Motor neuron (in vitro differentiated cells): ENCODE data around the gene PLA2G2D. TPM values are rescaled to one million over a fixed set of nuclear protein-coding genes. Genes with fewer than 3 reads are reported as not detected.

Experiments
- ATAC-seq, 8 experiments: fragments of 200-7000 bp; cut with Tn5 transposase; replicated peaks in 6 of 8; 2 replicates each; pipeline ENCODE4 v1.8.0; 2021; ENCODE audit warnings: mild to moderate bottlenecking in 8 of 8, moderate library complexity in 8 of 8
- H3K27ac ChIP-seq, 2 donors: fragments of 250-450 bp; sonication (Bioruptor Pico); 2 replicates each; pipeline ENCODE4 v1.9.0; 2021; ENCODE audit warnings: antibody characterized with exemption in 2 of 2, mild to moderate bottlenecking in 2 of 2, moderate library complexity in 1 of 2
- H3K4me1 ChIP-seq, 2 donors: fragments of 250-450 bp; sonication (Bioruptor Pico); replicated peaks in 1 of 2; 2 replicates each; pipeline ENCODE4 v1.6.1; 2021; ENCODE audit warnings: antibody characterized with exemption in 2 of 2, mild to moderate bottlenecking in 2 of 2, moderate library complexity in 1 of 2
- H3K4me3 ChIP-seq, 5 donors: fragments of 250-450 bp; sonication (Bioruptor Pico); 2 replicates each; pipeline ENCODE4 v1.9.0; 2021; ENCODE audit warnings: antibody characterized with exemption in 5 of 5, mild to moderate bottlenecking in 5 of 5, moderate library complexity in 4 of 5
- WGBS, 10 experiments: fragments of 450-650 bp; shearing (Covaris generic); methylation state at CpG; one replicate each; pipeline ENCODE4 v1.0.0; 2022; 5-methylcytosine and 5-hydroxymethylcytosine counted together
- in situ Hi-C, 9 experiments: fragments of 400-800 bp; cut with MboI; loops; one replicate each; pipeline ENCODE4 v1.15.0; 2021; ENCODE audit warnings: low sequenced_read_pairs in 9 of 9, low pct_unique_long_range_greater_than_20kb in 2 of 9; ENCODE audit not compliant: unreplicated experiment in 9 of 9
- total RNA-seq, 8 experiments: library from RNA; unstranded; fragments of 300-600 nt; gene quantifications; 2 replicates each; pipeline versions ENCODE4 v1.2.3 to v1.2.4, GENCODE V29; 2022

PLA2G2D gene
- total RNA-seq, 8 experiments from 2014 or later: 0.09 to 1.0 (median 0.21) TPM; not detected in 3

DNA sequence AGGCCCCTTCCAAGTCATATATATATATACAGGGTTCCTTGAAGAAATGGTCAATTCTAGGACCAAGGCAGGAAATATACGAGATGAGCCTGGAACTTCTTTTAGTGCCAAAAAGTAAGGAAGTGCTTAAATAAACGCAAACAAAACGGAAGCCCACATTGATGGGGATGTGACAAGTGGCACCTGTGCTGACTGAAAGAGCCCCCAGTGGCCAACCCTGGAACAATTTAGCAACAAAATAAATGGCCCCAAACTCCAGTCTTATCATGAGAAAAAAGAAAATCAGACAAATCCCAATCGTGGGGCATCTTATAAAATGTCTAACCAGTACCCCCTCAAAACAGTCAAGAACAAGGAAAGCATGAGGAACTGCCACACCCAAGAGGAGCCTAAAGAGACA, 31.7 kb downstream of the PLA2G2D start:
- in situ Hi-C loops: no loop called here
- ATAC-seq: no peak
- no peak overlapping the region for H3K27ac ChIP-seq
- WGBS, 10 experiments: 20 to 100% (median 78%) methylated on average over 1 to 4 of the region's 4 CpGs; no CpG with 5 or more reads in 2 of the 10 experiments
- H3K4me3 ChIP-seq: no peak overlapping the region
- H3K4me1 ChIP-seq: no peaks in the 10 kb centered on the region

DNA sequence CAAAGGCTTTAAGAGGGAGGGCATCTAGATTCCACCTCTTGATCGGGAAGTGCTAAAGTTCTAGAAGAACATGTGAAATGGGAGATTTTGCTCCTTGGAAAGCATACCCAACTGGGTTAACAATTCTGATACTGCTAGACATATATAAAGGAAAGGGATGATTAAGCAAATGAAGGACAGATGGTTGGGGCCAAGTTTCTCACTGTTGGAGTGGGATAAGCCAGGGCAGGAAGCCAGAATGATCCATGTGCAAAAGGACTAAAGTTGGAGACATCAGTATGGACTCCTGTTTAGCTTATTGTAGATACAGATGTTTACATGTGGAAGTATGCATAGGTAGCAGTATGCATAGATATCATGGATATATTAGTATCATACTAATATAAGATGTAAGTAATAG, 32.5 kb downstream of the PLA2G2D start:
- no peaks in the 10 kb centered on the region for H3K4me1 ChIP-seq
- H3K27ac ChIP-seq: no peak overlapping the region
- ATAC-seq: no peak
- H3K4me3 ChIP-seq: no peak overlapping the region
- in situ Hi-C loops: no loop called here
- WGBS, 10 experiments: 60 to 100% (median 100%) methylated on average over 1 of the region's 1 CpG; no CpG with 5 or more reads in 5 of the 10 experiments

DNA sequence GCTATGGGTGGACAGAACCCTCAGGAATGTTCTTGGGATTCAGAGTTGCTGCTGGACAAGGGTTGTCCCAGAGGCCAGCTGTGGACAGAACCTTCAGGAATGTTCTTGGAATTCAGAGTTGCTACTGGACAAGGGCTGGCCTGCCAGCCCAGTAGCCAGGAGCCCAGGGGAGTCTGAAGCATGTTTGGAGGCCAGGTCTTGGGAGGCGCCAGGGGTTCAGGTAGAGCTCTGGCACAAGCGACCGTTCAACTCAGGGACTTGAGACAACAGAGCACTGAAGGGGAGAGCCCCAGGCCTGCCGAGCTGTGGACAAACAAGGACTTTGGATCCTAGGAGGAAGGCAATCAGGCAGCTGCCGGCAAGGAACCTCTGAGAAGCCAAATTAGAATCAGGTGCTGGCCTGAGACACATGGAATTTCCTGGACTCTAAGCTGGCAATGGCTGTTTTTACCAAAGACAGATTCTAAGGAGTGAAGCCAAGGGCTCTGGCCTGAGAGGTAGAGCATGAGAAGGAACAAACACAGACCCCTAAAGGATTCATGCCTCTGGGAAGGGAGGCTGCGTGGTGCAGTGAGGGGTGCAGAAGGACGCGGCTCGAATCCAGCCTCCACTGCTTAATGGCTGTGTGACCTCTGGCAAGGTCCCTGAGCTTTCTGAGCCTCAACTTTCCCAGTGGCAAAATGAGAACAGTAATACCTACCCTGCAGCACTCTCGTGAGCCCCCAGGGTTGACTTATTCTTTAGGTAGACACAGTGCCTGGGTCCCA, 36.0 kb downstream of the PLA2G2D start:
- no peak overlapping the region for H3K27ac ChIP-seq
- in situ Hi-C loops: no loop called here
- ATAC-seq: no peak
- no peaks in the 10 kb centered on the region for H3K4me1 ChIP-seq
- H3K4me3 ChIP-seq: no peak overlapping the region
- WGBS, 10 experiments: 35 to 97% (median 89%) methylated on average over 1 to 10 of the region's 10 CpGs; no CpG with 5 or more reads in 1 of the 10 experiments

DNA sequence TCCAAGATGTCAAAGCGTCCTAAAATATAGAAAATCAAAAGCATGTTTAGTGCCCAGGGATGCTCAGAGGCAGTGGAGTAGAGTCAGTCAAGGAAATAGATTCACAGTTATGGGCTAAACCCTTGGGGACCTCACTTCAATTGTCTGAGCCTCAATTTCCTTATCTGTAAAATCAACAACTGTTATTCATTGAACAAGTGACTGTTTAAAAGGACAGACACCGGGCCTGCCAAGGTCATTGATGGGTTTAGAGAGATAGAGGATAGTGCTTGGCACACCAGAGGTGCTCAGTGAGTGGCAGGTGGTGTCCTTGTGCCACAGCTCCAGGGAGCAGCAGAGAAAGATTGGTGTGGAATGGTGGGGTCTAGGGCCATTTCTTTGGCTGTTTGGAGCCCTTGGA, 36.6 kb downstream of the PLA2G2D start:
- ATAC-seq: no peak
- in situ Hi-C loops: no loop called here
- Histone ChIP-seq H3K4me1 (no peaks in the 10 kb centered on the region), H3K4me3 (no peak overlapping the region), H3K27ac (no peak overlapping the region)
- 0 to 100% (median 72%) methylated on average over 1 to 2 of the region's 2 CpGs; no CpG with 5 or more reads in 2 of the 10 experiments for WGBS, 10 experiments

DNA sequence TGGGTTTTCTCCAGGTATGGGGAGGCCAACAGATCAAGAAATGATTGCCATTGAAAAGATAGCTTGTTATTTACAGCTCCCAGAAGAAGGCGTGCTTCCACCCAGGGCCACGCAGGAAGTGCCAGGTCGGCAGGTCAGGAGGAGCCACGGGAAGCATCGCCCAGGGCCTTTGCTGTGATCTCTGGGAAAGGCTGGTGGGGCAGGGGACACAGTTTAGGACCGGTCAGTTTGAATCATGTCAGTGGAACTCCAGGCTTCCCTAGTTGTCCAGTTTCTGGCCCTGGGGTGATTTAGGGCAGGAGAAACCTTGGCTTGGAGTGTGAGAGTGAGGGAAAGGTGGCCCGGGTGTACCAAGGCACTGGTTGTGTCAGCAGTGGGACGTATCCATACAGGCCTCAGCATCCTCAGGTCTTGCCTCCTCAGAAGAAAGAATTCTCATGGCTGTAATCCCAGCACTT, 38.0 kb downstream of the PLA2G2D start:
- WGBS, 10 experiments: 67 to 92% (median 80%) methylated on average over 1 to 8 of the region's 8 CpGs; no CpG with 5 or more reads in 3 of the 10 experiments
- in situ Hi-C loops: no loop called here
- no peak overlapping the region for H3K27ac ChIP-seq

DNA sequence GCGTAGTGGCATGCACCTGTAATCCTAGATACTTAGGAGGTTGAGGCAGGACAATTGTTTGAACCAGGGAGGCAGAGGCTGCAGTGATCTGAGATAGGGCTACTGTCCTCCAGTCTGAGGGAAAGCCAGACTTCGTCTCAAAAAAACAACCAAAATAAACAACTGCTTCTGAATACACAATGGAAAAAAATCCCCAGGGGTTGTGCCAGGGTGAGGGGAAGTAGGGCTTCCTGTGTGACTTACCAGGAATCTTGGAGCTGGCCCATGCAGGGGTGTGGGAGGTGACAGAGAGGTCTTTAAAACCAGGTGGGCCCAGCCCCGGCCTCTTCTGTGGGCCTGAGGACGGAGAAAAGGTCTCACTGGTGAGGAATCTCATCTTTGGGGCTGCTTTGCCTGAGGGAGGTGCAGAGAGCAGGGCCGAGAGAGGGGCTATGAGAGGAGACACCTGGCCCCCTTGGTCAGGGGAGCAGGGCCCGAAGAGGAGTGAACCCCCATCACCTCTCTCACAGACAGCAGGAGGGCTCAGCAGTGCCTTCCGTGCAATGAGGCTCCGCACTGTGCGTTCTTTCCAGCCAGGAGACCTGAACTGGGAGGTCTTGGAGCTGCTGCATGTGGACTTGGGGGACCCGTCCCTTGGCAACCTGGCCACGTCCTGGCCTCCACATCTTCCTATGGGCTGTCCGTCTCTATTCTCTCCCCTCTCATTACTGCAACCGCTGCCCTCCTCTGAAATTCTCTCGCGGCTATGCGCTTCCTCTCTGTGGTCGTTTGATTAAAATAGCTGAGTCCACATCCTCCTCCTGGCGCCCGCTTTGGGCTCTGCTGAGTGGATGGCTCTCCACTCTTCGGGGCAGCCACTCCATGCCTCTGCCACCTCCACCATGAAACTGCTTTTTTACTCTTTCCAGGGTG, 38.6 kb downstream of the PLA2G2D start:
- H3K4me1 ChIP-seq: no peaks in the 10 kb centered on the region
- H3K27ac ChIP-seq: no peak overlapping the region
- ATAC-seq: no peak
- WGBS, 10 experiments: 60 to 88% (median 81%) methylated on average over 3 to 15 of the region's 20 CpGs; no CpG with 5 or more reads in 1 of the 10 experiments
- H3K4me3 ChIP-seq: no peak overlapping the region
- in situ Hi-C loops: no loop called here

More for the DNA sequence above, 38.0 kb downstream of the PLA2G2D start:
- H3K4me3 ChIP-seq: no peak overlapping the region
- no peak for ATAC-seq
- no peaks in the 10 kb centered on the region for H3K4me1 ChIP-seq

DNA sequence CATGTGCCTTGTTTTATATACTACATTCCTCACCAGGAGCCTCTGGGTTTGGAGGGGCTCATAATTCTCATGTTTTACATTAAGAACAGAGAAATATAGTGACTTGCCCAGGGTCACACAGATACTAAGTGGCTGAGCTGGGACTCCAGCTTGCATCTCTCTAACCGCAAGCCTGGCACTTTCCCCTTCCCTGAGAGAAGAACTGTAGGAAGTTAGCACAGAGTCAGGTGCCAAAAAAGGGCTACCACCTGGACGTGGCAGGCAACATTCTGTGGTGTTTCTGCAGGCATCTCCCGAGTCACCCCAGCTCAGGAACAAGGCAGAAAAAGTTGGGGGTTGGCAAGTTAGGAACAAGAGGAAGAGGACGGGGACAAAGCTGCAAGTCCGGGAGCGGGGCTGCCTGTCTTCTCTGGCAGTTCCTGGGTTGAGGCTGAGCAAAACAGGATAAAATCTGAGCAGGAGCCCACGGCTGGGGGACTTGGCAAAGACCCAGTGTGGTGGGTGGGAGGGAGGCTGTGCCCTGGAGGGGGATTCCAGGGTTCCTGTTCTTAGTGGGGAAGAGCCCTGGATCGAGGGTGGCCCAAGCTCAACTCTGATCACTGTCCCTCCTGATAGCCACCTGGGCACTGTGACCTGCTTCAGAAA, 39.6 kb downstream of the PLA2G2D start:
- in situ Hi-C loops: no loop called here
- WGBS, 10 experiments: 17 to 100% (median 67%) methylated on average over 2 to 7 of the region's 8 CpGs; no CpG with 5 or more reads in 2 of the 10 experiments
- Histone ChIP-seq H3K27ac (no peak overlapping the region), H3K4me3 (no peak overlapping the region), H3K4me1 (no peaks in the 10 kb centered on the region)
- no peak for ATAC-seq

DNA sequence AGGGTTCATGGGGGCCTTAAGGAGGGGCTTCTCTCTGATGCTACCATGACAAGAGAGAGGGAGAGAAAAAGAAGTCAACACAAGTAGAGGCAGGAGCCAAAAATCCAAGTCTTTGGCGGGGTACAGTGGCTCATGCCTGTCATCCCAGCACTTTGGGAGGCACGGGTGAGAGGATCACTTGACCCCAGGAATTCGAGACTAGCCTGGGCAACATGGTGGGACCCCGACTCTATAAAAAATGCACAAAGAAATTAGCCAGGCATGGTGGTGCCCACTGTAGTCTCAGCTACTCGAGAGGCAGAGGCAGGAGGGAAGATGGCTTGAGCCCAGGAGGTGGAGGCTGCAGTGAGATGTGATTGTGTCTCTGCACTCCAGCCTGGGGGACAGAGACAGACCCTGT, 40.6 kb downstream of the PLA2G2D start:
- no peak overlapping the region for H3K4me3 ChIP-seq
- in situ Hi-C loops: no loop called here
- H3K27ac ChIP-seq: no peak overlapping the region
- no peaks in the 10 kb centered on the region for H3K4me1 ChIP-seq
- 34 to 100% (median 83%) methylated on average over 1 to 5 of the region's 5 CpGs; no CpG with 5 or more reads in 2 of the 10 experiments for WGBS, 10 experiments
- no peak for ATAC-seq

DNA sequence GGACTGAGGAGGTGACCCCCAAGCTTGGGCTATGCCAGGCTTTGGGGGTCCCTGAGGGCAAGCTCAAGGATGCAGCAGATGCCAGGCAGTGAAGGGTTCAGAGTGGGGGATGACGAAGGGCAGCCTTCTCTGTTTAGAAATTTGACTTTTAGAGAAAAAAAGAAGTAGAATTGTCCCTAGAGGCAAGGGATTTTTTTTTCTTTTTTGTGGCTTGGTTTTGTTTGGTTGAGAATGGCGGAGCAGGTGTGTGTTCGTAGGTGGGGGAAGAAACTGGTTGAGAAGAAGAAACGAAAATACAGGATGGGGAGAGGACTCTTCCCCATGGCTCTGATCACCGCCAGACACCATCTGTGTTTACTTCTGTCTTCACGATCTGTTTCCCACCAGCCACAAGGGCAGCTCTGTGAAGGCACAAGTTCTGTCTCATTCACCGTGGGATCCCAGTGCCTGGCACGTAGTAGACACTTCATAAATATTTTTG, 41.1 kb downstream of the PLA2G2D start:
- ATAC-seq: no peak
- Histone ChIP-seq H3K4me1 (no peaks in the 10 kb centered on the region), H3K27ac (no peak overlapping the region), H3K4me3 (no peak overlapping the region)
- in situ Hi-C loops: no loop called here
- 13 to 92% (median 66%) methylated on average over 1 to 8 of the region's 8 CpGs; no CpG with 5 or more reads in 1 of the 10 experiments for WGBS, 10 experiments

DNA sequence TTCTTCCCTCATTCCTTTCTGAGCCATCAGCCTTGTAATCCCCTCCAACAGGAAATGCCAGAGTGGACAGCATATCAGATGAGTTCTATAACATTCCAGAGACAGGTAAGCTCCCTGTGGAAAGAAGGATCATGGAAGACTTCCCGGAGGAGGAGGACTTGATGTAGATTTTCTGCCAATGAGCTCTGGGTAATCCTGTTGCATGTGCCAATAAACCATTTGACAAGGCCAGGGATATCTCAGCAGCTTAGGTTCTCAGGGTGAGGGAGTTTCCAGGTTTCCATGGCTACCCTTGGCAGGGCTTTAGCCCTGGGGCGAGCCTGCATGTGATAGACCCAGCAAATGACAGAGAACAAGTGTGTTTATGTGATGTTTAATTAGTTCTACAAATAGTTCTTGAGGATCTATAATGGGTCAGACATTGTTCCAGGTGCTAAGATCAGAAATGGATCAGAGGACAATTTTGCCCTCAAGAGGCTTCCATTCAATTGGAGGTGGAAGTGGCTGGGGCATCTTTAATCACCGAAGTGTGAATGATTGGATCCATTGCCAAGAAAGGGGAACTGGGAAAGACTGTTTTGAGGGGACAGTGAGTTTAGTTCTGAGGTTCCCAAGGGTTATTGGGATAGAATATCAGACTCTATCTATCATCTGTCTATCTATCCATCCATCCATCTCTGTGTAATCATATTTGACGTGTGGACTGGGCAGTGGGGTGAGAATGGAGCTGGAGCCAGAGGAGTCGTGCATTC, 42.5 kb downstream of the PLA2G2D start:
- H3K4me1 ChIP-seq: no peaks in the 10 kb centered on the region
- no peak overlapping the region for H3K4me3 ChIP-seq
- peak in 2 of 8 experiments; percentile 15 to 55 for ATAC-seq
- in situ Hi-C loops: no loop called here
- no peak overlapping the region for H3K27ac ChIP-seq
- 25 to 100% (median 86%) methylated on average over 1 to 5 of the region's 5 CpGs; no CpG with 5 or more reads in 2 of the 10 experiments for WGBS, 10 experiments

DNA sequence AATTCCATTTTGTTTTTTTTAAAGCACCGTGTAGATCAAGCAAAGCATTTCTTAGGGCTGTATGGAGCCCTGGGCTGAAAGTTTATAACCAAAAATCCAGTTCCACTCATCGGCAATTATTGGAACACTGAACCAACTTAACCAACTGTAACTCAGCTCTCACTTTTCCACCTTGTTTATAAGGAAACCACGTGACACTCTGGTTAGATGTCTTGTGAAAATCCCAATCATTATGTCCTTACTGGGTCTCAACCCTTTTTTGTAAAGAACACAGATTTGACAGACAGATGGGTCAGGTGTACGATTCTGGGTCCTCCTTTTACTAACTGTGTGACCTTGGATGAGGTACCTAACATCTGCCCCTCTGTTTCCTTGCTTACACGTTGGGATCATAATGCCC, 43.1 kb downstream of the PLA2G2D start:
- Histone ChIP-seq H3K27ac (no peak overlapping the region), H3K4me1 (no peaks in the 10 kb centered on the region), H3K4me3 (no peak overlapping the region)
- 30 to 100% (median 70%) methylated on average over 1 to 5 of the region's 5 CpGs for WGBS, 10 experiments
- in situ Hi-C loops: no loop called here
- no peak for ATAC-seq

DNA sequence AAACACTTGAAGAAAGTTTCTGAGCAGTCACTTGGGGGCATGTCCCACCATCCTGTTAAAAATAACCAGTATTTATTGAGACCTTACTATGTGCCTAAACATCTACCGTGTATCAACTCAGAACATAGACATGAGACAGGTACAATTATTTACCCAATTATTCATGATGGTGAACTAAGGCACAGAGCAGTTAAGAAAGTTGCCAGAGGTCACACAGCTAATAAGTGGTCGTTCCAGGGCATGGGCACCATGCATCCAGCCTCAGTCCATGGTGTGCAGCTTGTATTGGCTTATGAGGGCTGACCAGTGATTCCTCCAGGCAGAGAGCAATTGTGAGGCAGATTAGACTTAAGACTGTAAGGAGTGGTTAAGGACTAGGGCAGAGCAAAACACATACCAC, 44.0 kb downstream of the PLA2G2D start:
- ATAC-seq: no peak
- in situ Hi-C loops: no loop called here
- Histone ChIP-seq H3K27ac (no peak overlapping the region), H3K4me1 (no peaks in the 10 kb centered on the region), H3K4me3 (no peak overlapping the region)
- 60 to 100% (median 86%) methylated on average over 1 to 2 of the region's 2 CpGs; no CpG with 5 or more reads in 3 of the 10 experiments for WGBS, 10 experiments
